OCI-LY1 (cell line): ENCODE measurements around the gene RECQL5.

Experiments used
- H2AFZ ChIP-seq: fragments of 200-600 bp; sonication (generic), shearing (Covaris generic); 2 replicates; pipeline ENCODE4 v1.6.0; 2014; ENCODE audit warnings: antibody characterized with exemption, mild to moderate bottlenecking, low read length
- H3F3A ChIP-seq: fragments of 200-600 bp; sonication (generic), shearing (Covaris generic); 2 replicates; pipeline ENCODE4 v1.6.0; 2014; ENCODE audit warnings: mild to moderate bottlenecking, antibody characterized with exemption, low read length, moderate library complexity; ENCODE audit not compliant: insufficient read depth
- H3K27ac ChIP-seq: fragments of 200-600 bp; sonication (generic); 2 replicates; pipeline ENCODE4 v1.5.1; 2014; ENCODE audit warnings: low read length, mixed run types, mild to moderate bottlenecking, low read depth; ENCODE audit not compliant: poor library complexity, severe bottlenecking
- H3K27me3 ChIP-seq: fragments of 200-600 bp; sonication (generic); 2 replicates; pipeline ENCODE4 v1.6.0; 2014; ENCODE audit warnings: antibody characterized with exemption, mild to moderate bottlenecking, low read length, moderate library complexity; ENCODE audit not compliant: insufficient read depth
- H3K36me3 ChIP-seq: fragments of 200-600 bp; sonication (generic); 2 replicates; pipeline ENCODE4 v1.6.1; 2014; ENCODE audit warnings: mild to moderate bottlenecking, antibody characterized with exemption, low read length, moderate library complexity, mixed read lengths; ENCODE audit not compliant: insufficient read depth
- H3K4me1 ChIP-seq: fragments of 200-600 bp; sonication (generic); 2 replicates; pipeline ENCODE4 v1.5.1; 2014; ENCODE audit warnings: mild to moderate bottlenecking, low read length, moderate library complexity; ENCODE audit not compliant: insufficient read depth, severe bottlenecking
- H3K4me2 ChIP-seq: fragments of 200-600 bp; sonication (generic), shearing (Covaris generic); 2 replicates; pipeline ENCODE4 v1.6.1; 2014; ENCODE audit warnings: low read length
- H3K4me3 ChIP-seq: fragments of 200-600 bp; sonication (generic); 2 replicates; pipeline ENCODE4 v1.5.1; 2014; ENCODE audit warnings: low read length, low read depth, mild to moderate bottlenecking, mixed read lengths; ENCODE audit not compliant: poor library complexity, severe bottlenecking
- H3K79me2 ChIP-seq: fragments of 200-600 bp; shearing (Covaris generic); 2 replicates; pipeline ENCODE4 v1.6.1; 2016; ENCODE audit warnings: mixed run types, low read length, mixed read lengths; ENCODE audit not compliant: insufficient read depth
- H3K9ac ChIP-seq: fragments of 200-600 bp; sonication (generic), shearing (Covaris generic); 2 replicates; pipeline ENCODE4 v1.6.1; 2014; ENCODE audit warnings: mild to moderate bottlenecking, low read length, mixed read lengths
- H3K9me2 ChIP-seq: fragments of 200-600 bp; sonication (generic), shearing (Covaris generic); 2 replicates; pipeline ENCODE4 v1.6.1; 2014; ENCODE audit warnings: low read depth, mild to moderate bottlenecking, low read length, mixed read lengths
- H3K9me3 ChIP-seq: fragments of 200-600 bp; shearing (Covaris generic); 2 replicates; pipeline ENCODE4 v1.6.1; 2014; ENCODE audit warnings: low read length, mixed read lengths
- H4K20me1 ChIP-seq: fragments of 200-600 bp; sonication (generic), shearing (Covaris generic); 2 replicates; pipeline ENCODE4 v1.6.0; 2016; ENCODE audit warnings: mild to moderate bottlenecking, low read length; ENCODE audit not compliant: insufficient read depth
- CTCF ChIP-seq: fragments of 200-600 bp; sonication (generic), shearing (Covaris generic); IDR thresholded peaks from 2 replicates; pipeline ENCODE4 v1.5.1; 2017; ENCODE audit warnings: mild to moderate bottlenecking, antibody characterized with exemption, low read length, moderate library complexity, mixed read lengths
- EZH2 ChIP-seq: fragments of 200-600 bp; sonication (generic), shearing (Covaris generic); IDR thresholded peaks from 2 replicates; pipeline ENCODE4 v1.8.0; 2017; ENCODE audit warnings: borderline replicate concordance, mixed run types, mild to moderate bottlenecking, antibody characterized with exemption, low read length, moderate library complexity, mixed read lengths

The RECQL5 gene

DNA sequence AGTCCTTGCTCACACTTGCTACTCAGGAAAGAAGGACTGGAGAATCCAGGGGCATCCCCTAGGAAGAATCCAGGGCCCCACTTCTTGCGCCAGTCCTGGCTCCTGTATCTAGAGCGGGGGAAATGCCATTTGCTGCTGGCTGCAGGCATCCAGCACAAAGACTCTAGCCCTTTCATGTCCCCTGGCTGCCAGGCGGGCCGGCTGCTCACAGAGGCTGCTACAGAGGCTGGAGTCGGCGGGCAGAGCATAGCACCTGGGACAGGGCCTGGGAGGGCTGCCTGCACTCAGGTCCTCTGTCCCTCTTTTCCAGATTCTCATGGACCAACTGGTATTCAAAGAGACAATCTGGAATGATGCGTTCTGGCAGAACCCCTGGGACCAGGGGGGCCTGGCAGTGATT is 19.9 kb downstream of the RECQL5 start:
- H3K4me2 ChIP-seq: no peak overlapping the region
- H3K4me1 ChIP-seq: peaks cover 10% of the 10 kb centered on the region
- TF ChIP-seq CTCF (no peak), EZH2 (no peak)
- peaks cover 46% of the 10 kb centered on the region; the same call in 1 of the 2 replicates for H3K36me3 ChIP-seq
- H3K27ac ChIP-seq: no peak overlapping the region
- no peaks in the 10 kb centered on the region for H3K27me3 ChIP-seq
- H3K9ac ChIP-seq: no peak overlapping the region
- H3K9me2 ChIP-seq: no peaks in the 10 kb centered on the region
- H3K4me3 ChIP-seq: no peak overlapping the region
- H3K79me2 ChIP-seq: no peaks in the 10 kb centered on the region
- H4K20me1 ChIP-seq: no peaks in the 10 kb centered on the region
- H3F3A ChIP-seq: no peaks in the 10 kb centered on the region
- no peaks in the 10 kb centered on the region for H3K9me3 ChIP-seq
- H2AFZ ChIP-seq: no peak overlapping the region

DNA sequence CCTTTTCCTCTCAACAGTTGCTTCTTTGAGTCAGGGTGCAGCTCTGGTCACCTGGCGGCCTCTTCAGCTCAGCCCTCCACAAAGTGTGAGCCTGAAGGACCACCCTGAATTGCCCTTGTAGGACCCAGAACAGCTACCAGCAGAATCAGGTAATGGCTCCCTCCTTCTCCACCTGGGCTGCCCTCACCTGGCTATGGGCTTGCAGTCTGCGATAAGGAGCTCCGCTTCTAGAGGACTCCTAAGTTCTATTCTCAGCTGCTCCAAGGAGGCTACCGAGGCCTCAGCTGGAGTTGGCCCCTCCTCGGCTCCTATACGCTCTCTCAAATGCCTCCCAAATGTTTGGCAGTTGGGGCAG is 20.3 kb downstream of the RECQL5 start:
- H3K4me2 ChIP-seq: no peak overlapping the region
- no peak overlapping the region for H2AFZ ChIP-seq
- H3K27me3 ChIP-seq: no peaks in the 10 kb centered on the region
- peaks cover 46% of the 10 kb centered on the region; the same call in 1 of the 2 replicates for H3K36me3 ChIP-seq
- no peaks in the 10 kb centered on the region for H3K9me3 ChIP-seq
- H3K9ac ChIP-seq: no peak overlapping the region
- peaks cover 10% of the 10 kb centered on the region for H3K4me1 ChIP-seq
- H3K79me2 ChIP-seq: no peaks in the 10 kb centered on the region
- H3K4me3 ChIP-seq: no peak overlapping the region
- no peaks in the 10 kb centered on the region for H4K20me1 ChIP-seq
- TF ChIP-seq CTCF: no peak
- no peak for TF ChIP-seq EZH2
- no peaks in the 10 kb centered on the region for H3F3A ChIP-seq
- no peak overlapping the region for H3K27ac ChIP-seq
- no peaks in the 10 kb centered on the region for H3K9me2 ChIP-seq

GRCh38 chr17:75645889-75646637 is 20.9 kb downstream of the RECQL5 start:
- Histone ChIP-seq H3F3A (no peaks in the 10 kb centered on the region), H3K4me2 (no peak overlapping the region), H3K9me3 (no peaks in the 10 kb centered on the region), H3K36me3 (peaks cover 41% of the 10 kb centered on the region; the same call in 1 of the 2 replicates), H3K9ac (no peak overlapping the region), H3K79me2 (no peaks in the 10 kb centered on the region), H3K27ac (no peak overlapping the region), H3K4me3 (no peak overlapping the region), H3K27me3 (no peaks in the 10 kb centered on the region), H3K4me1 (peaks cover 10% of the 10 kb centered on the region), H4K20me1 (no peaks in the 10 kb centered on the region), H2AFZ (no peak overlapping the region), H3K9me2 (no peaks in the 10 kb centered on the region)
- TF ChIP-seq CTCF (no peak), EZH2 (no peak)
